IMR-90 (cell line): Measurements from ENCODE around the gene DAAM1. TPM values are rescaled to one million over a fixed set of nuclear protein-coding genes. Genes with fewer than 3 reads are reported as not detected.

Source experiments
- ATAC-seq: fragments of 200-7000 bp; cut with Tn5 transposase; 2 replicates; pipeline ENCODE4 v1.9.1; 2020; ENCODE audit warnings: low read depth, mild to moderate bottlenecking, moderate library complexity
- BruUV-seq: library from RNA; stranded (reverse); fragments of 400-500 nt; replicated peaks from 2 replicates; lab custom pipeline; 2021; lab: Mats Ljungman, UMichigan
- CTCF ChIA-PET: fragments of 300-600 bp; formaldehyde crosslinking; extraction: SDS; loops from one replicate; lab custom pipeline; 2021; ENCODE audit warnings: antibody characterized with exemption; lab: Yijun Ruan, JAX
- POLR2A ChIA-PET: fragments of 300-600 bp; sonication (Branson Sonifier 250); formaldehyde crosslinking; loops from one replicate; lab custom pipeline; 2022; ENCODE audit warnings: antibody characterized with exemption; ENCODE audit not compliant: unreplicated experiment; lab: Charles Lee
- DNase-seq: peaks from one replicate; pipeline ENCODE4 v3.0.0; 2013
- H2AFZ ChIP-seq: replicated peaks from 2 replicates; pipeline ENCODE3; 2013; ENCODE audit warnings: low read length, mild to moderate bottlenecking; ENCODE audit not compliant: poor library complexity
- H2AK5ac ChIP-seq: 2 replicates; pipeline ENCODE4 v1.6.1; 2013; ENCODE audit warnings: low read depth, low read length, inconsistent platforms
- H2AK9ac ChIP-seq: replicated peaks from 2 replicates; pipeline ENCODE3; 2013; ENCODE audit warnings: mild to moderate bottlenecking, low read depth, low read length, moderate library complexity; ENCODE audit not compliant: poor library complexity
- H2BK120ac ChIP-seq: 2 replicates; pipeline ENCODE4 v1.6.1; 2013; ENCODE audit warnings: low read depth, low read length, inconsistent platforms
- H2BK15ac ChIP-seq: 3 replicates; pipeline ENCODE4 v1.6.1; 2013; ENCODE audit warnings: low read depth, low read length, inconsistent platforms
- H2BK20ac ChIP-seq: 2 replicates; pipeline ENCODE4 v1.6.1; 2013; ENCODE audit warnings: low read depth, mild to moderate bottlenecking, inconsistent platforms, low read length, moderate library complexity
- H2BK5ac ChIP-seq: 2 replicates; pipeline ENCODE4 v1.6.1; 2013; ENCODE audit warnings: mild to moderate bottlenecking, low read depth, low read length, inconsistent platforms; ENCODE audit not compliant: poor library complexity, severe bottlenecking
- H3K14ac ChIP-seq: replicated peaks from 2 replicates; pipeline ENCODE4 v1.6.1; 2013; ENCODE audit warnings: low read depth, low read length, inconsistent platforms
- H3K18ac ChIP-seq: 2 replicates; pipeline ENCODE4 v1.6.1; 2013; ENCODE audit warnings: low read depth, low read length, control low read depth
- H3K23ac ChIP-seq: 2 replicates; pipeline ENCODE4 v1.6.1; 2013; ENCODE audit warnings: low read depth, low read length, inconsistent platforms
- H3K27ac ChIP-seq: 2 replicates; pipeline ENCODE4 v1.5.1; 2013; ENCODE audit warnings: mild to moderate bottlenecking, control low read depth, low read length; ENCODE audit not compliant: insufficient read depth
- H3K27me3 ChIP-seq: 2 replicates; pipeline ENCODE4 v1.6.1; 2013; ENCODE audit warnings: low read length; ENCODE audit not compliant: control insufficient read depth, insufficient read depth
- H3K36me3 ChIP-seq: 2 replicates; pipeline ENCODE4 v1.6.1; 2013; ENCODE audit warnings: low read length, mixed read lengths; ENCODE audit not compliant: control insufficient read depth, insufficient read depth
- H3K4ac ChIP-seq: 2 replicates; pipeline ENCODE4 v1.6.1; 2013; ENCODE audit warnings: low read depth, low read length, inconsistent platforms
- H3K4me1 ChIP-seq: 2 replicates; pipeline ENCODE4 v1.6.1; 2013; ENCODE audit warnings: low read length, mixed read lengths; ENCODE audit not compliant: control insufficient read depth, insufficient read depth
- H3K4me2 ChIP-seq: 2 replicates; pipeline ENCODE4 v1.6.1; 2013; ENCODE audit warnings: low read depth, mild to moderate bottlenecking, control low read depth, low read length, moderate library complexity
- H3K4me3 ChIP-seq: 2 replicates; pipeline ENCODE4 v1.5.1; 2013; ENCODE audit warnings: low read depth, mild to moderate bottlenecking, control low read depth, low read length, moderate library complexity; ENCODE audit not compliant: insufficient read depth
- H3K56ac ChIP-seq: 2 replicates; pipeline ENCODE4 v1.6.1; 2013; ENCODE audit warnings: low read length, inconsistent platforms; ENCODE audit not compliant: insufficient read depth; ENCODE audit errors: extremely low read depth
- H3K79me1 ChIP-seq, 2 experiments: 2 replicates each; pipeline ENCODE4 v1.6.1; 2013; ENCODE audit warnings: low read length in 2 of 2, inconsistent platforms in 1 of 2, low read depth in 1 of 2
- H3K9ac ChIP-seq: 2 replicates; pipeline ENCODE4 v1.6.1; 2013; ENCODE audit warnings: low read depth, low read length, control low read depth
- H3K9me1 ChIP-seq: 2 replicates; pipeline ENCODE4 v1.6.1; 2013; ENCODE audit warnings: low read length, inconsistent platforms; ENCODE audit not compliant: insufficient read depth
- H3K9me3 ChIP-seq: 2 replicates; pipeline ENCODE4 v1.6.1; 2013; ENCODE audit warnings: low read length; ENCODE audit not compliant: control insufficient read depth, insufficient read depth
- H4K20me1 ChIP-seq: 2 replicates; pipeline ENCODE4 v1.6.1; 2013; ENCODE audit warnings: low read length, inconsistent platforms; ENCODE audit not compliant: insufficient read depth
- H4K5ac ChIP-seq: 2 replicates; pipeline ENCODE4 v1.6.1; 2013; ENCODE audit warnings: mild to moderate bottlenecking, low read depth, low read length, control low read depth
- H4K8ac ChIP-seq, 2 experiments: 2 replicates each; pipeline ENCODE4 v1.6.1; 2013; ENCODE audit warnings: low read depth in 2 of 2, low read length in 2 of 2, control low read depth in 1 of 2, inconsistent platforms in 1 of 2
- H4K91ac ChIP-seq: 2 replicates; pipeline ENCODE4 v1.6.1; 2013; ENCODE audit warnings: low read depth, low read length, inconsistent platforms; ENCODE audit not compliant: insufficient read depth
- CEBPB ChIP-seq: IDR thresholded peaks from 2 replicates; pipeline ENCODE4 v1.6.1; 2012; ENCODE audit warnings: low read depth, low read length, improper control_type of control experiment
- CHD1 ChIP-seq: IDR thresholded peaks from 2 replicates; pipeline ENCODE4 v1.6.1; 2012; ENCODE audit warnings: low read depth, low read length, improper control_type of control experiment
- MAZ ChIP-seq: IDR thresholded peaks from 2 replicates; pipeline ENCODE4 v1.6.1; 2012; ENCODE audit warnings: low read depth, mild to moderate bottlenecking, low read length, improper control_type of control experiment, moderate library complexity, borderline replicate concordance
- MXI1 ChIP-seq: IDR thresholded peaks from 2 replicates; pipeline ENCODE4 v1.6.1; 2012; ENCODE audit warnings: low read depth, mild to moderate bottlenecking, low read length, moderate library complexity, borderline replicate concordance
- NFE2L2 ChIP-seq: fragments of 150-350 bp; IDR thresholded peaks from 2 replicates; pipeline ENCODE4 v1.6.1; 2016; ENCODE audit warnings: low read depth, mild to moderate bottlenecking, low read length
- POLR2A ChIP-seq: IDR thresholded peaks from 2 replicates; pipeline ENCODE4 v1.6.1; 2012; ENCODE audit warnings: mild to moderate bottlenecking, low read depth, low read length
- RCOR1 ChIP-seq: IDR thresholded peaks from 2 replicates; pipeline ENCODE4 v1.6.1; 2012; ENCODE audit warnings: mild to moderate bottlenecking, low read length, improper control_type of control experiment; ENCODE audit not compliant: insufficient replicate concordance
- SMC3 ChIP-seq: fragments of 150-350 bp; IDR thresholded peaks from 2 replicates; pipeline ENCODE4 v1.6.1; 2016; ENCODE audit warnings: low read depth, mild to moderate bottlenecking, antibody characterized with exemption, low read length, moderate library complexity
- WGBS, 2 experiments: methylation state at CpG; one replicate each; pipeline versions ENCODE4 v1.1.5 to v1.1.7; 2013; ENCODE audit warnings: missing lambda C conversion rate in 2 of 2; ENCODE audit not compliant: insufficient read length in 1 of 2; ENCODE audit errors: extremely low coverage in 2 of 2; 5-methylcytosine and 5-hydroxymethylcytosine counted together
- dilution Hi-C: fragments of 300-500 bp; cut with HindIII; formaldehyde crosslinking; loops from one replicate; pipeline ENCODE4 v1.14.3; 2018; ENCODE audit warnings: low sequenced_read_pairs; ENCODE audit not compliant: unreplicated experiment
- in situ Hi-C: fragments of 300-500 bp; cut with MboI; formaldehyde crosslinking; loops from 3 replicates; pipeline ENCODE4 v1.14.3; 2019; ENCODE audit warnings: low sequenced_read_pairs, inconsistent platforms, mixed read lengths
- intact Hi-C: fragments of 100-400 bp; cut with micrococcal nuclease; formaldehyde crosslinking; loops from 2 replicates; pipeline ENCODE4 v1.10.0; 2022
- polyA plus RNA-seq, 3 experiments: library from polyadenylated mRNA; depleted of rRNA; stranded (reverse); fragments of >200 nt; gene quantifications; 2 replicates each; pipeline ENCODE4 v1.2.3, GENCODE V29; 2012; ENCODE audit warnings: low replicate concordance in 1 of 3
- total RNA-seq: library from RNA; depleted of rRNA; stranded (reverse); fragments of >200 nt; gene quantifications from 2 replicates; pipeline ENCODE4 v1.2.3, GENCODE V29; 2012
- TF ChIP-seq, protein P1 (sequence below): conservative IDR thresholded peaks from 2 replicates; pipeline ENCODE4 v1.5.1; 2012; ENCODE audit warnings: mild to moderate bottlenecking, low read depth, low read length, improper control_type of control experiment

DAAM1 gene
- total and polyA plus RNA-seq, 2 of the 4 experiments (the other 2 are of a cell fraction): 4.8 to 5.4 TPM

DNA sequence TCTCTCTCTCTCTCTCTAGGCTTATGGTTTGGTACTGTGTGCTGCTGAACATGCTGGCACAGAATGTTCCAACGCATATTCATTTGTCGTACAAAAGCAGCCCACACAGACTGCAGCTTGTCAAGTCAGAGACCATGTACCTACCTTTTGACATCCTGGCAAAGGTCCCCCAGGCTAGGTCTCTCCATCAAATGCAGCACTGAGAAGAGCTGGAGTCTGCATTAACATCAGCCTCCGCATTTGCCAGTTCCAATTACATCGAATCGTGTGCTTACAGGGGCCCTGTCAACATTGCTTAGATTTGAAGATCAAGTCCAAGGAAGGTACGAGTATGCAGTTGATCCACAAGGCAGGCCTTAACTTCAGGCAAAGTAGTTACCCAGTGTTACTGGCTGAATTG is 228.8 kb downstream of the DAAM1 start:
- H3K14ac ChIP-seq: no peak overlapping the region
- H3K27ac ChIP-seq: no peak overlapping the region
- H4K91ac ChIP-seq: no peak overlapping the region
- no peaks in the 10 kb centered on the region for H3K27me3 ChIP-seq
- H2BK20ac ChIP-seq: no peak overlapping the region
- no peaks in the 10 kb centered on the region; the same call in 1 of the 2 replicates for H3K9me1 ChIP-seq
- H2AFZ ChIP-seq: no peak overlapping the region
- H4K8ac ChIP-seq: no peak overlapping the region
- H3K9me3 ChIP-seq: no peaks in the 10 kb centered on the region
- 89% methylated on average over 4 of the region's 6 CpGs; no CpG with 5 or more reads in 1 of the 2 experiments for WGBS, 2 experiments
- no peaks in the 10 kb centered on the region for H3K4me1 ChIP-seq
- no peak overlapping the region for H2AK5ac ChIP-seq
- no peak overlapping the region for H3K56ac ChIP-seq
- ChIA-PET POLR2A (no interaction called here), CTCF (no interaction called here)
- no peak overlapping the region for H4K5ac ChIP-seq
- BruUV-seq: no TSS peak
- no peak overlapping the region for H3K23ac ChIP-seq
- intact Hi-C loops: no loop called here
- in situ Hi-C loops: no loop called here
- H3K4me2 ChIP-seq: no peak overlapping the region
- dilution Hi-C loops: no loop called here
- no peak overlapping the region for H2BK5ac ChIP-seq
- no peaks in the 10 kb centered on the region for H3K79me1 ChIP-seq
- H2BK15ac ChIP-seq: no peak overlapping the region
- peaks cover 1% of the 10 kb centered on the region; the same call in 1 of the 2 replicates for H3K36me3 ChIP-seq
- ATAC-seq (no peak), DNase-seq (no peak)
- no peak overlapping the region for H3K9ac ChIP-seq
- H2AK9ac ChIP-seq: peak overlapping the region; percentile 42
- no peak overlapping the region for H3K4me3 ChIP-seq
- H2BK120ac ChIP-seq: no peak overlapping the region
- TF ChIP-seq CHD1 (no peak), SMC3 (no peak), MAZ (no peak), CEBPB (no peak), NFE2L2 (no peak), MXI1 (no peak), RCOR1 (no peak), POLR2A (no peak)
- TF ChIP-seq, protein P1, sequence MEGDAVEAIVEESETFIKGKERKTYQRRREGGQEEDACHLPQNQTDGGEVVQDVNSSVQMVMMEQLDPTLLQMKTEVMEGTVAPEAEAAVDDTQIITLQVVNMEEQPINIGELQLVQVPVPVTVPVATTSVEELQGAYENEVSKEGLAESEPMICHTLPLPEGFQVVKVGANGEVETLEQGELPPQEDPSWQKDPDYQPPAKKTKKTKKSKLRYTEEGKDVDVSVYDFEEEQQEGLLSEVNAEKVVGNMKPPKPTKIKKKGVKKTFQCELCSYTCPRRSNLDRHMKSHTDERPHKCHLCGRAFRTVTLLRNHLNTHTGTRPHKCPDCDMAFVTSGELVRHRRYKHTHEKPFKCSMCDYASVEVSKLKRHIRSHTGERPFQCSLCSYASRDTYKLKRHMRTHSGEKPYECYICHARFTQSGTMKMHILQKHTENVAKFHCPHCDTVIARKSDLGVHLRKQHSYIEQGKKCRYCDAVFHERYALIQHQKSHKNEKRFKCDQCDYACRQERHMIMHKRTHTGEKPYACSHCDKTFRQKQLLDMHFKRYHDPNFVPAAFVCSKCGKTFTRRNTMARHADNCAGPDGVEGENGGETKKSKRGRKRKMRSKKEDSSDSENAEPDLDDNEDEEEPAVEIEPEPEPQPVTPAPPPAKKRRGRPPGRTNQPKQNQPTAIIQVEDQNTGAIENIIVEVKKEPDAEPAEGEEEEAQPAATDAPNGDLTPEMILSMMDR: no peak
- H3K4ac ChIP-seq: no peak overlapping the region
- H4K20me1 ChIP-seq: no peaks in the 10 kb centered on the region
- H3K18ac ChIP-seq: no peak overlapping the region
